ENCODE data around the gene MEIKIN. TPM values are rescaled to one million over a fixed set of nuclear protein-coding genes. Genes with fewer than 3 reads are reported as not detected.

Gene MEIKIN
- total and polyA plus RNA-seq, 2 experiments from 2014 or later = not detected

DNA sequence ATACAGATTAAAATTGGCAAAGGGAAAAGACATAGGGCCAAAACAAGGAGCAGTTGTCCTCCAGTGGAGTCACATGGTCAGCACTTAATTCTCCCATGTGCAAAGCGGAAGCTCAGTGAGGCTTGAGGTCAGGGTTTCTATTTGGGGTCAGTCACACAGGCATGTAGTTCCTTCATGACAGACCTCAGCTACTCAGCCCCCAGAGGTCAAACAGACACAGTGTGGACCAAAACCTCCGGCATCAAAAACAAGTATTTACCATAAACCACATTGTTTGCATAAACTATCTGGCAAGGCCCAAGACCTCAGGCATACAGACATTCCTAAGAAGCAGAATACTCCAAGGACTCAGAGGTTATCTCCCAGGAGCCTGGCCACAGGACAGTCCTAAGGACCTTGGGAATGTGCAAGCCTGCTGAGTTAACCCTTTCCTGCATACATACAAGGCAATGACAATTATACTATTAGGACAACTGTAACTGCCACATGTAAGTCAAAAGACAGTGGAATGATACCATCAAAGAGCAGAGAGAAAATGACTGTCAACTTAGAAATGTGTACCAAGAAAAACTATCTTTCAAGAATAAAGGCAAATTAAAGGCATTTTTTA lies 120.0 kb downstream of the MEIKIN start:
- DNase-seq (ENCODE audit: low spot score) (no peak), ATAC-seq (no peak)
- Histone ChIP-seq H3K36me3 (ENCODE audit: insufficient read depth) (no peaks in the 10 kb centered on the region), H3K4me2 (no peak overlapping the region), H3K27me3 (ENCODE audit: insufficient read depth) (no peaks in the 10 kb centered on the region), H3K27ac (ENCODE audit: low read depth) (no peak overlapping the region), H3K9me2 (ENCODE audit: insufficient read depth) (0 out of 2 replicates have a peak, but pooled peaks cover 4% of the 10 kb centered on the region), H3K79me2 (replicated peaks; ENCODE audit: insufficient read depth) (no peaks in the 10 kb centered on the region), H3K4me1 (ENCODE audit: insufficient read depth) (no peaks in the 10 kb centered on the region), H4K20me1 (replicated peaks; ENCODE audit: insufficient read depth) (no peaks in the 10 kb centered on the region), H2AFZ (no peak overlapping the region), H3K4me3 (no peak overlapping the region), H3F3A (replicated peaks; ENCODE audit: low read depth) (no peaks in the 10 kb centered on the region)
- TF ChIP-seq JUNB (IDR thresholded peaks at IDR 0.05; ENCODE audit: unreplicated experiment) = no peak
- TF ChIP-seq EZH2 (IDR thresholded peaks at IDR 0.05; ENCODE audit: low read depth, unreplicated experiment) = no peak
- TF ChIP-seq CREB1 (CRISPR knock-in tag; IDR thresholded peaks at IDR 0.05; ENCODE audit: low read depth) = no peak
- TF ChIP-seq, protein P1, sequence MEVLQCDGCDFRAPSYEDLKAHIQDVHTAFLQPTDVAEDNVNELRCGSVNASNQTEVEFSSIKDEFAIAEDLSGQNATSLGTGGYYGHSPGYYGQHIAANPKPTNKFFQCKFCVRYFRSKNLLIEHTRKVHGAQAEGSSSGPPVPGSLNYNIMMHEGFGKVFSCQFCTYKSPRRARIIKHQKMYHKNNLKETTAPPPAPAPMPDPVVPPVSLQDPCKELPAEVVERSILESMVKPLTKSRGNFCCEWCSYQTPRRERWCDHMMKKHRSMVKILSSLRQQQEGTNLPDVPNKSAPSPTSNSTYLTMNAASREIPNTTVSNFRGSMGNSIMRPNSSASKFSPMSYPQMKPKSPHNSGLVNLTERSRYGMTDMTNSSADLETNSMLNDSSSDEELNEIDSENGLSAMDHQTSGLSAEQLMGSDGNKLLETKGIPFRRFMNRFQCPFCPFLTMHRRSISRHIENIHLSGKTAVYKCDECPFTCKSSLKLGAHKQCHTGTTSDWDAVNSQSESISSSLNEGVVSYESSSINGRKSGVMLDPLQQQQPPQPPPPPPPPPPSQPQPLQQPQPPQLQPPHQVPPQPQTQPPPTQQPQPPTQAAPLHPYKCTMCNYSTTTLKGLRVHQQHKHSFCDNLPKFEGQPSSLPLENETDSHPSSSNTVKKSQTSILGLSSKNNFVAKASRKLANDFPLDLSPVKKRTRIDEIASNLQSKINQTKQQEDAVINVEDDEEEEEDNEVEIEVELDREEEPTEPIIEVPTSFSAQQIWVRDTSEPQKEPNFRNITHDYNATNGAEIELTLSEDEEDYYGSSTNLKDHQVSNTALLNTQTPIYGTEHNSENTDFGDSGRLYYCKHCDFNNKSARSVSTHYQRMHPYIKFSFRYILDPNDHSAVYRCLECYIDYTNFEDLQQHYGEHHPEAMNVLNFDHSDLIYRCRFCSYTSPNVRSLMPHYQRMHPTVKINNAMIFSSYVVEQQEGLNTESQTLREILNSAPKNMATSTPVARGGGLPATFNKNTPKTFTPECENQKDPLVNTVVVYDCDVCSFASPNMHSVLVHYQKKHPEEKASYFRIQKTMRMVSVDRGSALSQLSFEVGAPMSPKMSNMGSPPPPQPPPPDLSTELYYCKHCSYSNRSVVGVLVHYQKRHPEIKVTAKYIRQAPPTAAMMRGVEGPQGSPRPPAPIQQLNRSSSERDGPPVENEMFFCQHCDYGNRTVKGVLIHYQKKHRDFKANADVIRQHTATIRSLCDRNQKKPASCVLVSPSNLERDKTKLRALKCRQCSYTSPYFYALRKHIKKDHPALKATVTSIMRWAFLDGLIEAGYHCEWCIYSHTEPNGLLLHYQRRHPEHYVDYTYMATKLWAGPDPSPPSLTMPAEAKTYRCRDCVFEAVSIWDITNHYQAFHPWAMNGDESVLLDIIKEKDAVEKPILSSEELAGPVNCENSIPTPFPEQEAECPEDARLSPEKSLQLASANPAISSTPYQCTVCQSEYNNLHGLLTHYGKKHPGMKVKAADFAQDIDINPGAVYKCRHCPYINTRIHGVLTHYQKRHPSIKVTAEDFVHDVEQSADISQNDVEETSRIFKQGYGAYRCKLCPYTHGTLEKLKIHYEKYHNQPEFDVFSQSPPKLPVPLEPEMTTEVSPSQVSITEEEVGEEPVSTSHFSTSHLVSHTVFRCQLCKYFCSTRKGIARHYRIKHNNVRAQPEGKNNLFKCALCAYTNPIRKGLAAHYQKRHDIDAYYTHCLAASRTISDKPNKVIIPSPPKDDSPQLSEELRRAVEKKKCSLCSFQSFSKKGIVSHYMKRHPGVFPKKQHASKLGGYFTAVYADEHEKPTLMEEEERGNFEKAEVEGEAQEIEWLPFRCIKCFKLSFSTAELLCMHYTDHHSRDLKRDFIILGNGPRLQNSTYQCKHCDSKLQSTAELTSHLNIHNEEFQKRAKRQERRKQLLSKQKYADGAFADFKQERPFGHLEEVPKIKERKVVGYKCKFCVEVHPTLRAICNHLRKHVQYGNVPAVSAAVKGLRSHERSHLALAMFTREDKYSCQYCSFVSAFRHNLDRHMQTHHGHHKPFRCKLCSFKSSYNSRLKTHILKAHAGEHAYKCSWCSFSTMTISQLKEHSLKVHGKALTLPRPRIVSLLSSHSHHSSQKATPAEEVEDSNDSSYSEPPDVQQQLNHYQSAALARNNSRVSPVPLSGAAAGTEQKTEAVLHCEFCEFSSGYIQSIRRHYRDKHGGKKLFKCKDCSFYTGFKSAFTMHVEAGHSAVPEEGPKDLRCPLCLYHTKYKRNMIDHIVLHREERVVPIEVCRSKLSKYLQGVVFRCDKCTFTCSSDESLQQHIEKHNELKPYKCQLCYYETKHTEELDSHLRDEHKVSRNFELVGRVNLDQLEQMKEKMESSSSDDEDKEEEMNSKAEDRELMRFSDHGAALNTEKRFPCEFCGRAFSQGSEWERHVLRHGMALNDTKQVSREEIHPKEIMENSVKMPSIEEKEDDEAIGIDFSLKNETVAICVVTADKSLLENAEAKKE (CRISPR knock-in tag; IDR thresholded peaks at IDR 0.05) = no peak
- TF ChIP-seq EZH2phosphoT487 (IDR thresholded peaks at IDR 0.05; ENCODE audit: unreplicated experiment) = no peak
- TF ChIP-seq, protein P2, sequence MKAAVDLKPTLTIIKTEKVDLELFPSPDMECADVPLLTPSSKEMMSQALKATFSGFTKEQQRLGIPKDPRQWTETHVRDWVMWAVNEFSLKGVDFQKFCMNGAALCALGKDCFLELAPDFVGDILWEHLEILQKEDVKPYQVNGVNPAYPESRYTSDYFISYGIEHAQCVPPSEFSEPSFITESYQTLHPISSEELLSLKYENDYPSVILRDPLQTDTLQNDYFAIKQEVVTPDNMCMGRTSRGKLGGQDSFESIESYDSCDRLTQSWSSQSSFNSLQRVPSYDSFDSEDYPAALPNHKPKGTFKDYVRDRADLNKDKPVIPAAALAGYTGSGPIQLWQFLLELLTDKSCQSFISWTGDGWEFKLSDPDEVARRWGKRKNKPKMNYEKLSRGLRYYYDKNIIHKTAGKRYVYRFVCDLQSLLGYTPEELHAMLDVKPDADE (IDR thresholded peaks at IDR 0.05) = no peak
- no peak for TF ChIP-seq ZNF114 (CRISPR knock-in tag; IDR thresholded peaks at IDR 0.05)
- TF ChIP-seq, protein P3, sequence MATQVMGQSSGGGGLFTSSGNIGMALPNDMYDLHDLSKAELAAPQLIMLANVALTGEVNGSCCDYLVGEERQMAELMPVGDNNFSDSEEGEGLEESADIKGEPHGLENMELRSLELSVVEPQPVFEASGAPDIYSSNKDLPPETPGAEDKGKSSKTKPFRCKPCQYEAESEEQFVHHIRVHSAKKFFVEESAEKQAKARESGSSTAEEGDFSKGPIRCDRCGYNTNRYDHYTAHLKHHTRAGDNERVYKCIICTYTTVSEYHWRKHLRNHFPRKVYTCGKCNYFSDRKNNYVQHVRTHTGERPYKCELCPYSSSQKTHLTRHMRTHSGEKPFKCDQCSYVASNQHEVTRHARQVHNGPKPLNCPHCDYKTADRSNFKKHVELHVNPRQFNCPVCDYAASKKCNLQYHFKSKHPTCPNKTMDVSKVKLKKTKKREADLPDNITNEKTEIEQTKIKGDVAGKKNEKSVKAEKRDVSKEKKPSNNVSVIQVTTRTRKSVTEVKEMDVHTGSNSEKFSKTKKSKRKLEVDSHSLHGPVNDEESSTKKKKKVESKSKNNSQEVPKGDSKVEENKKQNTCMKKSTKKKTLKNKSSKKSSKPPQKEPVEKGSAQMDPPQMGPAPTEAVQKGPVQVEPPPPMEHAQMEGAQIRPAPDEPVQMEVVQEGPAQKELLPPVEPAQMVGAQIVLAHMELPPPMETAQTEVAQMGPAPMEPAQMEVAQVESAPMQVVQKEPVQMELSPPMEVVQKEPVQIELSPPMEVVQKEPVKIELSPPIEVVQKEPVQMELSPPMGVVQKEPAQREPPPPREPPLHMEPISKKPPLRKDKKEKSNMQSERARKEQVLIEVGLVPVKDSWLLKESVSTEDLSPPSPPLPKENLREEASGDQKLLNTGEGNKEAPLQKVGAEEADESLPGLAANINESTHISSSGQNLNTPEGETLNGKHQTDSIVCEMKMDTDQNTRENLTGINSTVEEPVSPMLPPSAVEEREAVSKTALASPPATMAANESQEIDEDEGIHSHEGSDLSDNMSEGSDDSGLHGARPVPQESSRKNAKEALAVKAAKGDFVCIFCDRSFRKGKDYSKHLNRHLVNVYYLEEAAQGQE (IDR thresholded peaks at IDR 0.05; ENCODE audit: unreplicated experiment) = no peak
- no peak for TF ChIP-seq NANOG (IDR thresholded peaks at IDR 0.05; ENCODE audit: borderline replicate concordance)
- no peak for TF ChIP-seq STAT1 (IDR thresholded peaks at IDR 0.05; ENCODE audit: unreplicated experiment)
- TF ChIP-seq, protein P4, sequence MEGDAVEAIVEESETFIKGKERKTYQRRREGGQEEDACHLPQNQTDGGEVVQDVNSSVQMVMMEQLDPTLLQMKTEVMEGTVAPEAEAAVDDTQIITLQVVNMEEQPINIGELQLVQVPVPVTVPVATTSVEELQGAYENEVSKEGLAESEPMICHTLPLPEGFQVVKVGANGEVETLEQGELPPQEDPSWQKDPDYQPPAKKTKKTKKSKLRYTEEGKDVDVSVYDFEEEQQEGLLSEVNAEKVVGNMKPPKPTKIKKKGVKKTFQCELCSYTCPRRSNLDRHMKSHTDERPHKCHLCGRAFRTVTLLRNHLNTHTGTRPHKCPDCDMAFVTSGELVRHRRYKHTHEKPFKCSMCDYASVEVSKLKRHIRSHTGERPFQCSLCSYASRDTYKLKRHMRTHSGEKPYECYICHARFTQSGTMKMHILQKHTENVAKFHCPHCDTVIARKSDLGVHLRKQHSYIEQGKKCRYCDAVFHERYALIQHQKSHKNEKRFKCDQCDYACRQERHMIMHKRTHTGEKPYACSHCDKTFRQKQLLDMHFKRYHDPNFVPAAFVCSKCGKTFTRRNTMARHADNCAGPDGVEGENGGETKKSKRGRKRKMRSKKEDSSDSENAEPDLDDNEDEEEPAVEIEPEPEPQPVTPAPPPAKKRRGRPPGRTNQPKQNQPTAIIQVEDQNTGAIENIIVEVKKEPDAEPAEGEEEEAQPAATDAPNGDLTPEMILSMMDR (conservative IDR thresholded peaks at IDR 0.05; ENCODE audit: low read depth in 2 of 2) = no peak
- TF ChIP-seq POLR2AphosphoS5 (IDR thresholded peaks at IDR 0.05; ENCODE audit: low read depth) = no peak
- Mint-ChIP-seq H3K27ac (no peak overlapping the region), H3K4me3 (no peak overlapping the region), H3K27me3 (ENCODE audit: insufficient read depth, low read depth, poor library complexity) (peaks cover 6% of the 10 kb centered on the region), H3K4me1 (no peaks in the 10 kb centered on the region), H3K9me3 (peaks cover 1% of the 10 kb centered on the region; the same call in 1 of the 3 replicates), H3K36me3 (ENCODE audit: low read depth) (no peaks in the 10 kb centered on the region)
